Activated CD8-positive, alpha-beta T cell treated with anti-CD3 and anti-CD28 coated beads for 36 hours (primary cell): ENCODE measurements around the gene ATP9B. TPM values are rescaled to one million over a fixed set of nuclear protein-coding genes. Genes with fewer than 3 reads are reported as not detected.

ENCODE experiments used
- ATAC-seq: fragments of 200-7000 bp; cut with Tn5 transposase; one replicate; pipeline ENCODE4 v1.10.0; 2021; ENCODE audit warnings: mild to moderate bottlenecking, moderate library complexity
- CTCF ChIA-PET: fragments of 350-600 bp; sonication (Branson Sonifier 250); formaldehyde crosslinking; loops from one replicate; lab custom pipeline; 2021; ENCODE audit warnings: antibody characterized with exemption; lab: Charles Lee
- POLR2A ChIA-PET: fragments of 350-600 bp; sonication (Branson Sonifier 250); formaldehyde crosslinking; loops from one replicate; lab custom pipeline; 2021; ENCODE audit warnings: antibody characterized with exemption; lab: Charles Lee
- DNase-seq: peaks from one replicate; pipeline ENCODE4 v3.0.0-alpha.2; 2020
- H3K27ac Mint-ChIP-seq: one replicate; pipeline ENCODE4 v1.8.0; 2021; ENCODE audit warnings: mild to moderate bottlenecking, mixed read lengths
- H3K27me3 Mint-ChIP-seq: one replicate; pipeline ENCODE4 v1.8.0; 2021; ENCODE audit warnings: mixed read lengths
- H3K36me3 Mint-ChIP-seq: one replicate; pipeline ENCODE4 v1.8.0; 2021; ENCODE audit warnings: low read depth, mixed read lengths
- H3K4me1 Mint-ChIP-seq: one replicate; pipeline ENCODE4 v1.8.0; 2021; ENCODE audit warnings: low read depth, mixed read lengths
- H3K4me3 Mint-ChIP-seq: one replicate; pipeline ENCODE4 v1.8.0; 2021; ENCODE audit warnings: mild to moderate bottlenecking, moderate library complexity, mixed read lengths
- H3K9me3 Mint-ChIP-seq: one replicate; pipeline ENCODE4 v1.8.0; 2021; ENCODE audit warnings: mixed read lengths
- CTCF ChIP-seq: fragments of 200-600 bp; IDR thresholded peaks from one replicate; pipeline ENCODE4 v1.8.0; 2022; ENCODE audit warnings: antibody characterized with exemption, mild to moderate bottlenecking
- intact Hi-C: fragments of 100-400 bp; cut with micrococcal nuclease; formaldehyde crosslinking; loops from one replicate; pipeline ENCODE4 v1.10.0; 2022
- total RNA-seq, 2 experiments: library from RNA; stranded (reverse); gene quantifications; one replicate each; pipeline ENCODE4 v1.2.3, GENCODE V29; 2021

The ATP9B gene
- total RNA-seq, 2 experiments from 2014 or later: 18.9 to 21.1 TPM

- no peaks in the 10 kb centered on the region for H3K27me3 Mint-ChIP-seq
- no peak for TF ChIP-seq CTCF
Measured at GRCh38 chr18:79353267-79353666, 284.1 kb downstream of the ATP9B start.

GRCh38 chr18:79354350-79354749 lies 285.2 kb downstream of the ATP9B start:
- Mint-ChIP-seq H3K9me3 (no peaks in the 10 kb centered on the region), H3K4me1 (no peaks in the 10 kb centered on the region), H3K27ac (no peak overlapping the region), H3K4me3 (no peak overlapping the region), H3K27me3 (no peaks in the 10 kb centered on the region), H3K36me3 (peaks cover 6% of the 10 kb centered on the region)
- POLR2A ChIA-PET: no interaction called here
- CTCF ChIA-PET: interaction anchor here (0.9 kb wide), 1 partner anchor 24 kb away, joined by 3 read pairs; no protein-coding TSS in a partner anchor
- intact Hi-C loops: no loop called here
- ATAC-seq (no peak), DNase-seq (no peak)
- no peak for TF ChIP-seq CTCF

More at GRCh38 chr18:79353267-79353666, 284.1 kb downstream of the ATP9B start:
- Mint-ChIP-seq H3K9me3 (no peaks in the 10 kb centered on the region), H3K27ac (no peak overlapping the region), H3K36me3 (peaks cover 6% of the 10 kb centered on the region), H3K4me1 (no peaks in the 10 kb centered on the region), H3K4me3 (no peak overlapping the region)
- ATAC-seq: no peak
- DNase-seq: no peak
- intact Hi-C loops: no loop called here
- ChIA-PET POLR2A (no interaction called here), CTCF (no interaction called here)

- Mint-ChIP-seq H3K4me1 (no peaks in the 10 kb centered on the region), H3K27me3 (no peaks in the 10 kb centered on the region)
- intact Hi-C loops: no loop called here
Measured at GRCh38 chr18:79355433-79356335, 286.5 kb downstream of the ATP9B start.

GRCh38 chr18:79356435-79356834 lies 287.2 kb downstream of the ATP9B start:
- ATAC-seq: no peak
- CTCF ChIA-PET: no interaction called here
- no peak overlapping the region for H3K27ac Mint-ChIP-seq

More at GRCh38 chr18:79355433-79356335, 286.5 kb downstream of the ATP9B start:
- Mint-ChIP-seq H3K36me3 (peaks cover 8% of the 10 kb centered on the region), H3K27ac (no peak overlapping the region), H3K4me3 (no peak overlapping the region), H3K9me3 (no peaks in the 10 kb centered on the region)
- no peak for ATAC-seq
- CTCF ChIA-PET: no interaction called here
- no peak for TF ChIP-seq CTCF
- no peak for DNase-seq
- POLR2A ChIA-PET: no interaction called here

More at GRCh38 chr18:79356435-79356834, 287.2 kb downstream of the ATP9B start:
- TF ChIP-seq CTCF: no peak
- POLR2A ChIA-PET: no interaction called here
- peaks cover 15% of the 10 kb centered on the region for H3K36me3 Mint-ChIP-seq
- no peak for DNase-seq
- no peak overlapping the region for H3K4me3 Mint-ChIP-seq
- H3K27me3 Mint-ChIP-seq: no peaks in the 10 kb centered on the region
- no peaks in the 10 kb centered on the region for H3K4me1 Mint-ChIP-seq
- H3K9me3 Mint-ChIP-seq: no peaks in the 10 kb centered on the region
- intact Hi-C loops: no loop called here
